Stimulated activated CD8-positive, alpha-beta memory T cell treated with anti-CD3 and anti-CD28 coated beads, Interleukin-15, amount 100 ng/mL, for 4 hours (primary cell): ENCODE data around the gene CAPZA2.
"Not testable (repeated sequence)": the region's sequence is repeated elsewhere in the genome, so short reads cannot be mapped to it uniquely, and the experiment has no call there.

Experiments
- DNase-seq, 2 donors: peaks; one replicate each; pipeline ENCODE4 v3.0.0-alpha.2; 2020; ENCODE audit warnings: low read depth in 2 of 2

CAPZA2 gene

GRCh38 chr7:116920359-116920758 lies 58.0 kb downstream of the CAPZA2 start:
- no peak for DNase-seq

GRCh38 chr7:116922545-116922944 lies 60.2 kb downstream of the CAPZA2 start:
- no peak for DNase-seq

- DNase-seq = no peak
These were observed 62.4 kb downstream of the CAPZA2 start for GRCh38 chr7:116924741-116925140.

- DNase-seq = no peak
These were observed 66.6 kb downstream of the CAPZA2 start for GRCh38 chr7:116929021-116929420.

GRCh38 chr7:116929914-116930913 lies 67.8 kb downstream of the CAPZA2 start:
- DNase-seq = peak; percentile 32 to 46

GRCh38 chr7:116932566-116932965 lies 70.2 kb downstream of the CAPZA2 start:
- DNase-seq = no peak

GRCh38 chr7:116933465-116933864 lies 71.1 kb downstream of the CAPZA2 start:
- no peak for DNase-seq

GRCh38 chr7:116934580-116934979 lies 72.2 kb downstream of the CAPZA2 start:
- DNase-seq = no peak

- not testable (repeated sequence) for DNase-seq
These were observed 74.5 kb downstream of the CAPZA2 start for GRCh38 chr7:116936844-116937243.

- no peak for DNase-seq
These were observed 76.3 kb downstream of the CAPZA2 start for GRCh38 chr7:116938678-116939077.

GRCh38 chr7:116940689-116941370 lies 78.4 kb downstream of the CAPZA2 start:
- DNase-seq = no peak

GRCh38 chr7:116942504-116942903 lies 80.1 kb downstream of the CAPZA2 start:
- no peak for DNase-seq

- no peak for DNase-seq
These were observed 86.5 kb downstream of the CAPZA2 start for GRCh38 chr7:116948934-116949333.

GRCh38 chr7:116949941-116950801 lies 87.8 kb downstream of the CAPZA2 start:
- no peak for DNase-seq

GRCh38 chr7:116950889-116951351 lies 88.5 kb downstream of the CAPZA2 start:
- DNase-seq = no peak

GRCh38 chr7:116951366-116952292 lies 89.2 kb downstream of the CAPZA2 start:
- no peak for DNase-seq

- peak in 1 of 2 donors; percentile 5 for DNase-seq
These were observed 90.4 kb downstream of the CAPZA2 start for GRCh38 chr7:116952635-116953371.

- peak; percentile 28 to 54 for DNase-seq
These were observed 91.1 kb downstream of the CAPZA2 start, which contains the start of gene ST7 for GRCh38 chr7:116953372-116953905. ST7 (plus strand) TSS chr7:116953501; CDS start chr7:116953541, 40 bp downstream.
